ENCODE data around the gene EFNA5.
A peak's percentile ranks its signal among the peaks of the same experiment; 100 is the strongest.

EFNA5 gene

GRCh38 chr5:107388141-107388861, 282.4 kb downstream of the EFNA5 start:
- no peaks in the 10 kb centered on the region for H3K9me3 Mint-ChIP-seq
- no peaks in the 10 kb centered on the region for H3K36me3 Mint-ChIP-seq (ENCODE audit: low read depth)
- DNase-seq: no peak
- peak overlapping the region; percentile 46 for H3K27ac Mint-ChIP-seq
- no peaks in the 10 kb centered on the region for H3K27me3 Mint-ChIP-seq
- no peak overlapping the region for H3K4me3 Mint-ChIP-seq
- peaks cover 26% of the 10 kb centered on the region for H3K4me1 Mint-ChIP-seq (ENCODE audit: low read depth)

DNA sequence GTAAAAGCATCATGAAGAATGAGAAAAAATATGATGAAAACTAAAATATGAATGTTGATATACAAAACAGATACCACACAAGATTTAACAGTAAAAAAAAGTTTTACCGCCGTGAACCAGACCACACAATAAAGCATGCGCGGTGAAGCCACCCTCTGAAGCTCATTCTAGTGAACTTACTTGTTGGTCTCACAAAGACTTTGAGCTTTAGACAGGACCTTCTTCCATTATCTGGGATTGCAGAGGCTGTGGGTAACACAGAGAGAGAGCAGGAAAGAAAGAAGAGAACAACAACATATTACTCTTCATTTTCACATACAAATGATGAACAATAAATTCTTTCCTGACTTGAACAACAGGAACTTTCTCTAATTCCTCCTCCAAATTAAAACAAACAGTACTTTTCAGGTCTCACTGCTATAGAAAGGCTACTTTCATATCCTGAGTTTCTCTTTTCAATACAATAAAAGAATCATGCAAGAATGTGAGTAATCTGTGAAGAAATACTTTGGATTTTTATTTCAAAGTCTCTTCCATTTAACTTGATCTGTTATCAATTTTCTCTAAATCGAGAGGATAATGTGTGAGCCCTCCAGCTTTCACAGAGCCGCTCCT, 283.1 kb downstream of the EFNA5 start:
- peaks cover 26% of the 10 kb centered on the region for H3K4me1 Mint-ChIP-seq (ENCODE audit: low read depth)
- no peaks in the 10 kb centered on the region for H3K27me3 Mint-ChIP-seq
- no peaks in the 10 kb centered on the region for H3K9me3 Mint-ChIP-seq
- no peaks in the 10 kb centered on the region for H3K36me3 Mint-ChIP-seq (ENCODE audit: low read depth)
- no peak for DNase-seq
- H3K27ac Mint-ChIP-seq: peak overlapping the region; percentile 46
- no peak overlapping the region for H3K4me3 Mint-ChIP-seq

DNA sequence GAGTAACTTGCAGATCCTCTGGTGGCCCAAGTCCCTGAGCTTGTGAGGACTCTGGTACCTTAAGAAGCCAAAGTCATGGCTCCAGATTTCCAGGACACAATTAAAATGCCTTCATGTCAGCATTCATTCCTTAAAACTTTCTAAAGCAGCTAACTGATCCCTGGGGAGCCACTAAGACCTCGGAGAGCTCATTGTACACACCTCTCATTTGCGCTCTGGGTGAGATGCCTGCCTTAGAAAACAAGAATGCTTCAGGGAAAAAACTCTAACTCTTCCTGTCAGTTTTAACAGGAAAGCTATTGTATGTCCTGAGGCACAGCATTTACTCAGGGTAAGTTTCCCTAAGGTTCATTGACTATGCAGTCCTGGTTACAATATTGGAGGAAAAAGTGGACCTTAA, 285.0 kb downstream of the EFNA5 start:
- Mint-ChIP-seq H3K27me3 (no peaks in the 10 kb centered on the region), H3K4me1 (ENCODE audit: low read depth) (peaks cover 26% of the 10 kb centered on the region), H3K4me3 (no peak overlapping the region), H3K36me3 (ENCODE audit: low read depth) (no peaks in the 10 kb centered on the region), H3K27ac (no peak overlapping the region), H3K9me3 (no peaks in the 10 kb centered on the region)
- DNase-seq: no peak

DNA sequence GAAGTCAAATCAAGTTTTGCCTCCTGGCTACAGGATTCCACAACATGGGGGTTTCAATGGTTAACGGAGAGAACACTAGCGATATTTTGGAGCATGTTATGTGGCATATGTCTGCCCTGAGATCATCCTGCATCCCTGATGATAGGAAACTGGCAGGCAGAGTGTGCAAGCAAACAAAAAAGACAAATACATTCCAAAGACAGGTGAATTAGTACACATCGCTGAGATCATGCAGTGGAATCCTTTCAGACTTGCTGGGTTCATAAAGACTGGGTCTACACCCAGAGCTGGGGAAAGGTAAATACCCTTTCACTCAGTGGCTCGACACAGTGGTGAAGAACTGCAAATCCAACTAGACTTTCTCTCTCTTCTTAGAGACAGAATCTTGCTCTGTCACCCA, 286.5 kb downstream of the EFNA5 start:
- Mint-ChIP-seq H3K9me3 (no peaks in the 10 kb centered on the region), H3K4me3 (no peak overlapping the region), H3K36me3 (ENCODE audit: low read depth) (no peaks in the 10 kb centered on the region), H3K27ac (no peak overlapping the region), H3K4me1 (ENCODE audit: low read depth) (peaks cover 21% of the 10 kb centered on the region), H3K27me3 (no peaks in the 10 kb centered on the region)
- no peak for DNase-seq

DNA sequence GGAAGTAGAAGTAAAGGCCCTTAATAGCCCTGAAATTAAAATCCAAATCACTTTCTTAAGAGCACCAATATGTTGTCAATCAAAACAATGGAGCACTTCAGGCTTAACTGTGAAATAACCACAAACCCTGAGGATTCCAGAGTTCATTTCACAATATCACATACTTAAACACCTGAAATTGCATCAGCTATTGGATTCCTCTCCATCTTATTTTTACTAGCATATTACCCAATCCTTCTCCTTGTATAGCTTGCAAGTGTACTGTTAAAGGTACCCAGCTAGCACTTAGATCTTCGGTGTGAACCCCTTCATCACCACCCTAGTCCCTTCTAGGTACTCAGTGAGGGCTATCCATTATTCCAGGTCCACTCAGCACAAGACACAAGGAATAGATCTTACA, 287.3 kb downstream of the EFNA5 start:
- no peak overlapping the region for H3K4me3 Mint-ChIP-seq
- no peaks in the 10 kb centered on the region for H3K9me3 Mint-ChIP-seq
- no peaks in the 10 kb centered on the region for H3K27me3 Mint-ChIP-seq
- no peak for DNase-seq
- H3K4me1 Mint-ChIP-seq (ENCODE audit: low read depth): peaks cover 12% of the 10 kb centered on the region
- no peak overlapping the region for H3K27ac Mint-ChIP-seq
- no peaks in the 10 kb centered on the region for H3K36me3 Mint-ChIP-seq (ENCODE audit: low read depth)

DNA sequence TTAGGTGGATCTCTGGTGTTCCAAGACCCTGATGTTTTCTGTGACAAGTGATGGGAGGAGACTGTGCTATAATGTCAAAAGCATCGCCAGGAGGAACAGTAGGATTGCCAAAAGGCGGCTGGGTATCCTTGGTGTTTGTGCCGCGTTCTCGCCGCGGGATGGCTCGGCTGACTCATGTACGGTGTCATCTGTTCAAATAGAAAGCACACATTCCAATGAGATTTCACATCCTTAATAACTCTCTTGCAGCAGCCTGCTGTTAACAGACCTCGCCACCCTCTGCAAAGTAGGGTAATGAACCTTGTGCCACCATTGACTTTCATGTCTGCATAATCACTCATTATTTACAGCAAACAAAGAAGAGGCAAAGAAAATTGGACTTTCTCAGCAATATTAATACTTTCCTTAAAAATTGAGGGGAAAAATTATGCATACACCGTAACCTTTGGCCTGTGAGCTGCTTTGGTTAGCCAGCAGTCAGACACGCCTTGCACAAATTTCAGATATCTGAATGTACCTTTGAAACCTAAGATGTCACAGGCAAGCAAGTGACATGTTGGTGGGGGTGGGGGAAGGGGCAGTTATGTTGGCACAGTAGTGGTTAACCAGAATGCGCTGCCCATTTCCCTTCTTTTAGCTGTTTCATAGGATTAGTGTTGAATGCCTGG, 289.4 kb downstream of the EFNA5 start:
- DNase-seq: no peak
- peaks cover 3% of the 10 kb centered on the region for H3K27me3 Mint-ChIP-seq
- no peaks in the 10 kb centered on the region for H3K9me3 Mint-ChIP-seq
- no peaks in the 10 kb centered on the region for H3K4me1 Mint-ChIP-seq (ENCODE audit: low read depth)
- no peak overlapping the region for H3K4me3 Mint-ChIP-seq
- no peak overlapping the region for H3K27ac Mint-ChIP-seq
- H3K36me3 Mint-ChIP-seq (ENCODE audit: low read depth): no peaks in the 10 kb centered on the region

DNA sequence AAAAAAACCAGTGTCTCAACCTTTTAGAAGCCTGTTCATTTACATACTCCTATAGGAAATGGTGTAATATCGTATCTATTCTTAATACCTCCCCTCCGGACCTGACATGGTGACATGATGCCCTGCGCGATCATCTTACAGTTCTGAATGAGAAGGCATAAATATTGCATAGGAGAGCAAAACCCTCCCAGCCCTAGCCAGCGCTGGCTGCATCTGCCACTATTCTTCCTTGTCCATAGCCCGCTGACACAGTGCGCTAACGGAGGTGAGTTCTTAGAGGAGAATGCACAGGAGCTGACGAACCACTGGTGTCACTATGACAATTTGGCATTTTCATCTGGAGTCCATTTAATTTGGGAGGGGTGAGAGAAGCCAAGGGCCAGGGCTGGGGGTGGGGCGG, 290.1 kb downstream of the EFNA5 start:
- Mint-ChIP-seq H3K9me3 (no peaks in the 10 kb centered on the region), H3K27me3 (peaks cover 3% of the 10 kb centered on the region), H3K36me3 (ENCODE audit: low read depth) (no peaks in the 10 kb centered on the region), H3K4me1 (ENCODE audit: low read depth) (no peaks in the 10 kb centered on the region), H3K27ac (no peak overlapping the region), H3K4me3 (no peak overlapping the region)
- no peak for DNase-seq

GRCh38 chr5:107378218-107378899, 292.4 kb downstream of the EFNA5 start:
- Mint-ChIP-seq H3K27me3 (peaks cover 3% of the 10 kb centered on the region), H3K27ac (no peak overlapping the region), H3K4me3 (no peak overlapping the region), H3K9me3 (no peaks in the 10 kb centered on the region), H3K4me1 (ENCODE audit: low read depth) (no peaks in the 10 kb centered on the region), H3K36me3 (ENCODE audit: low read depth) (no peaks in the 10 kb centered on the region)
- no peak for DNase-seq

GRCh38 chr5:107377277-107377609, 293.5 kb downstream of the EFNA5 start:
- Mint-ChIP-seq H3K36me3 (ENCODE audit: low read depth) (no peaks in the 10 kb centered on the region), H3K27ac (no peak overlapping the region), H3K27me3 (peaks cover 3% of the 10 kb centered on the region), H3K4me3 (no peak overlapping the region), H3K9me3 (no peaks in the 10 kb centered on the region), H3K4me1 (ENCODE audit: low read depth) (no peaks in the 10 kb centered on the region)
- DNase-seq: no peak

DNA sequence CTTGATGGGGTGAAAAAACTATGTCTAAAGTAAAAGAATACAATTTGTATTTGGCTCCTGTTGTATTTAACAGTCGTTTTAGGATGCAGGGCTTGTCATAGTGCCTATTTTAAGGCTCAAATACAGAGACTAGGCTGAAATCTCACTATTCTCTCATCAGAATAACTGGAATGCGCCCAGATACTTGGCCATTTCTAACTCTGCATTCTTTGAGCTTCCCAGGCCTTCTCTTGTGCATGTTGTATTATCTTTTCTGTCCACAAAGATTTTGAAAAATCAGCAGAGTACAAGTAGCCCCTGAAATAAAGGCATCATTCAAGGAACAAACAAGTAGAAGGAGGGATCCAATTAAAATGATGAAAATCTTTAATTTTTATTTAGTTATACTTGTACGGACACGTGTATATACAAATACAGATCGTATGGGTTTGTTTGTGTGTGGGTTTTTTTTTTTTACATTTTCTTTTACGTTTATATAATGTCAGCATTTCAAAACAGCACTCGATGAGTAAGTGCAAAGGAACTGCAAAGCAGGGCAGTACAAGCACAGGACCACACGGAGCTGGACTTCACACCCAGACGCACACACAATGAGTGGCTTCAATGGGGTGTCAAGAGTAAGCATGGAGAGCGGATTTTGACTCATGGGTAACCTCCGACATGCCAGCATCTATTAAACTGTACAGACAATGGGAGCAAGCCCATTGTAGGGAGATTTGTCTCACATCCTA, 294.0 kb downstream of the EFNA5 start:
- no peaks in the 10 kb centered on the region for H3K4me1 Mint-ChIP-seq (ENCODE audit: low read depth)
- DNase-seq: no peak

GRCh38 chr5:107373549-107374263, 297.0 kb downstream of the EFNA5 start:
- H3K4me1 Mint-ChIP-seq (ENCODE audit: low read depth): no peaks in the 10 kb centered on the region
- H3K27ac Mint-ChIP-seq: no peak overlapping the region
- H3K27me3 Mint-ChIP-seq: peaks cover 3% of the 10 kb centered on the region
- no peak for DNase-seq
- H3K4me3 Mint-ChIP-seq: no peak overlapping the region
- no peaks in the 10 kb centered on the region for H3K9me3 Mint-ChIP-seq
- H3K36me3 Mint-ChIP-seq (ENCODE audit: low read depth): no peaks in the 10 kb centered on the region

More for the DNA sequence above, 294.0 kb downstream of the EFNA5 start:
- Mint-ChIP-seq H3K36me3 (ENCODE audit: low read depth) (no peaks in the 10 kb centered on the region), H3K4me3 (no peak overlapping the region), H3K9me3 (no peaks in the 10 kb centered on the region), H3K27ac (no peak overlapping the region), H3K27me3 (peaks cover 3% of the 10 kb centered on the region)

GRCh38 chr5:107372723-107373450, 297.9 kb downstream of the EFNA5 start:
- H3K27me3 Mint-ChIP-seq: peaks cover 3% of the 10 kb centered on the region
- no peak overlapping the region for H3K27ac Mint-ChIP-seq
- H3K36me3 Mint-ChIP-seq (ENCODE audit: low read depth): no peaks in the 10 kb centered on the region
- H3K4me3 Mint-ChIP-seq: no peak overlapping the region
- H3K4me1 Mint-ChIP-seq (ENCODE audit: low read depth): no peaks in the 10 kb centered on the region
- no peaks in the 10 kb centered on the region for H3K9me3 Mint-ChIP-seq
- no peak for DNase-seq

- Mint-ChIP-seq H3K27me3 (no peaks in the 10 kb centered on the region), H3K9me3 (no peaks in the 10 kb centered on the region)
Measured at GRCh38 chr5:107370396-107370968, 300.3 kb downstream of the EFNA5 start.

More at GRCh38 chr5:107370396-107370968, 300.3 kb downstream of the EFNA5 start:
- H3K4me1 Mint-ChIP-seq (ENCODE audit: low read depth): peaks cover 4% of the 10 kb centered on the region
- H3K36me3 Mint-ChIP-seq (ENCODE audit: low read depth): no peaks in the 10 kb centered on the region
- no peak overlapping the region for H3K4me3 Mint-ChIP-seq
- no peak overlapping the region for H3K27ac Mint-ChIP-seq
- DNase-seq: no peak
